Esophagus muscularis mucosa (tissue), 4 donors: ENCODE measurements around the gene SNX20. TPM values are rescaled to one million over a fixed set of nuclear protein-coding genes. Genes with fewer than 3 reads are reported as not detected.

Experiments used
- DNase-seq: peaks from one replicate; pipeline ENCODE4 v3.0.0-alpha.2; 2017; ENCODE audit errors: extremely low spot score
- H3K27ac ChIP-seq, 4 donors: fragments of 200-600 bp; sonication (generic); replicated peaks in 1 of 4; 1 replicate in 3 of 4; 2 replicates in 1 of 4; pipeline ENCODE4 v1.5.1; 2016 to 2019; ENCODE audit warnings: mild to moderate bottlenecking in 1 of 4
- H3K27me3 ChIP-seq, 4 donors: fragments of 200-600 bp; sonication (generic); one replicate each; pipeline versions ENCODE4 v1.5.1 to v1.6.0; 2016 to 2019
- H3K36me3 ChIP-seq, 4 donors: fragments of 200-600 bp; sonication (generic); one replicate each; pipeline ENCODE4 v1.5.1; 2016 to 2019
- H3K4me1 ChIP-seq, 4 donors: fragments of 200-600 bp; sonication (generic); one replicate each; pipeline ENCODE4 v1.5.1; 2016 to 2019
- H3K4me3 ChIP-seq, 4 donors: fragments of 200-600 bp; sonication (generic); 1 replicate in 2 of 4; 2 replicates in 2 of 4; pipeline ENCODE4 v1.5.1; 2016 to 2019; ENCODE audit warnings: mild to moderate bottlenecking in 4 of 4, moderate library complexity in 1 of 4
- H3K9me3 ChIP-seq, 4 donors: fragments of 200-600 bp; sonication (generic); 1 replicate in 3 of 4; 2 replicates in 1 of 4; pipeline ENCODE4 v1.5.1; 2016 to 2019
- EP300 ChIP-seq: sonication (generic); formaldehyde crosslinking; IDR thresholded peaks from one replicate; pipeline ENCODE4 v1.6.1; 2017; ENCODE audit warnings: antibody characterized with exemption
- POLR2A ChIP-seq: fragments of 450-650 bp; IDR thresholded peaks from one replicate; pipeline ENCODE4 v1.6.1; 2017; ENCODE audit warnings: antibody characterized with exemption, moderate library complexity, mild to moderate bottlenecking, low read depth
- POLR2AphosphoS5 ChIP-seq, 2 donors: sonication (generic); formaldehyde crosslinking; IDR thresholded peaks; one replicate each; pipeline ENCODE4 v1.6.1; 2017; ENCODE audit warnings: antibody characterized with exemption in 2 of 2
- WGBS: methylation state at CpG from one replicate; pipeline ENCODE4 v1.1.5; 2018; 5-methylcytosine and 5-hydroxymethylcytosine counted together
- intact Hi-C: fragments of 100-400 bp; cut with DNase I; formaldehyde crosslinking; loops from one replicate; pipeline ENCODE4 v1.15.1; 2023
- total RNA-seq, 4 donors: library from RNA; depleted of rRNA; stranded (reverse); fragments of >200 nt; gene quantifications; one replicate each; pipeline versions ENCODE4 v1.1.0 to v1.2.1, GENCODE V29; 2016
- TF ChIP-seq, protein P1 (sequence below), 3 experiments: fragments of 200-600 bp in 2 of 3; fragments of 450-650 bp in 1 of 3; sonication (generic) in 2 of 3; IDR thresholded peaks; one replicate each; pipeline ENCODE4 v1.5.1; 2017 to 2019; ENCODE audit warnings: antibody characterized with exemption in 3 of 3, mild to moderate bottlenecking in 2 of 3, moderate library complexity in 1 of 3

The SNX20 gene
- total RNA-seq, result 1 to 10 TPM in 3 of 4 donors, under 1 TPM in 1; 0.39 to 5.0 (median 1.8) TPM

DNA sequence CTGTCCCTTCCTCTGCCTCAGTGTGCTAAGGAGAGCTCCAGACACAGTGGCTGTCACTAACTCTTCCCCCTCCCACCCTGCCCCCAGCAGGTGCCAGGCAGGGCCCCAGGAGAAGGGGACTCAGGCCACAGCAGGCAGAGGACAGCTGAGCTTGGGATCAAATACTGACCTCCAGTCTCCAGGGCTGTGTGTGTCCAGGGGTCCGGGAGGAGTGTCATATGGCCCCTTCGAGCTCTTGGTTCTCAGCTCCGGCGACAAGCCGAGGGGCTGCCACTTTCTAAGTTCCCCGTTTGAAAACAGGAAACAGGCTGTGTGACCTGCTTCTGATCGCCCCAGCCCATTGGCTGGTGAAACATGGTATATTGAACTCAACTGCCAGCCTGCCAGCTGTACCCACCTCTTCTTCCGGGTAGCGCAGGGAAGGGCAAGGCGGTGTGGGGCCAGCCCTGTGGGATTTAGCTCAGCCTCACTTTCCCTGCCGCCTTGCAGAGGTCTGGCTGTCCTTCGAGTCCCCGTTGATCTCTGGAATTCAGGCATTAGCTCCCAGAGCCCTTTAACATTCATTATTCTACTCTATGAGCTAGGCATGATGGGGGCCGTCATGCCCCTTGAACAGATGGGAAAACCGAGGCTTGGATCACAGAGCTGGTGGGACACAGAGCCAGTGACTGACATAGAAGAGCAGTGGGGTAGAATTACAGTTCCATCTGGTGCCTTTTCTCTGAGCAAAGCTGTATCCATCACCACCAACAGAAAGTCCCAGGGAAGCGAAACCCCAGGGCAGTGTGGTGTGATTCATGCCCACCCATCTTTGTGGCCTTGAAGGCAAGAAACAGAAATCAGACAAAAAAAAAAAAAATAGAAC lies at the start of gene SNX20:
TSS of gene SNX20 (minus strand) at position 292 of the 865 bp plus-strand sequence. CDS start 3,786 bp downstream, outside the sequence.
- 83% methylated on average over 9 of the region's 16 CpGs for WGBS
- Histone ChIP-seq H3K4me3 (peak within 1 kb of the TSS; percentile 34 to 49 (median 38)), H3K27me3 (no peaks in the 10 kb centered on the region), H3K4me1 (no peaks in the 10 kb centered on the region), H3K36me3 (no peaks in the 10 kb centered on the region), H3K9me3 (no peaks in the 10 kb centered on the region), H3K27ac (peak within 1 kb of the TSS in 1 of 4 donors; percentile 5)
- intact Hi-C loops, result no loop called here
- DNase-seq, result no peak
- TF ChIP-seq POLR2AphosphoS5 (IDR thresholded peaks at IDR 0.05) (peak in 1 of 2 donors; percentile 19), EP300 (no peak)

- no peaks in the 10 kb centered on the region for H3K27me3 ChIP-seq
- no peak for DNase-seq
- H3K4me1 ChIP-seq, result no peaks in the 10 kb centered on the region
- intact Hi-C loops, result no loop called here
- no peak overlapping the region for H3K27ac ChIP-seq
- H3K36me3 ChIP-seq, result peaks cover 0 to 10% (median 0%) of the 10 kb centered on the region in 4 donors
- TF ChIP-seq POLR2AphosphoS5 (IDR thresholded peaks at IDR 0.05) (no peak), EP300 (no peak), POLR2A (no peak)
- TF ChIP-seq, protein P1, sequence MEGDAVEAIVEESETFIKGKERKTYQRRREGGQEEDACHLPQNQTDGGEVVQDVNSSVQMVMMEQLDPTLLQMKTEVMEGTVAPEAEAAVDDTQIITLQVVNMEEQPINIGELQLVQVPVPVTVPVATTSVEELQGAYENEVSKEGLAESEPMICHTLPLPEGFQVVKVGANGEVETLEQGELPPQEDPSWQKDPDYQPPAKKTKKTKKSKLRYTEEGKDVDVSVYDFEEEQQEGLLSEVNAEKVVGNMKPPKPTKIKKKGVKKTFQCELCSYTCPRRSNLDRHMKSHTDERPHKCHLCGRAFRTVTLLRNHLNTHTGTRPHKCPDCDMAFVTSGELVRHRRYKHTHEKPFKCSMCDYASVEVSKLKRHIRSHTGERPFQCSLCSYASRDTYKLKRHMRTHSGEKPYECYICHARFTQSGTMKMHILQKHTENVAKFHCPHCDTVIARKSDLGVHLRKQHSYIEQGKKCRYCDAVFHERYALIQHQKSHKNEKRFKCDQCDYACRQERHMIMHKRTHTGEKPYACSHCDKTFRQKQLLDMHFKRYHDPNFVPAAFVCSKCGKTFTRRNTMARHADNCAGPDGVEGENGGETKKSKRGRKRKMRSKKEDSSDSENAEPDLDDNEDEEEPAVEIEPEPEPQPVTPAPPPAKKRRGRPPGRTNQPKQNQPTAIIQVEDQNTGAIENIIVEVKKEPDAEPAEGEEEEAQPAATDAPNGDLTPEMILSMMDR (IDR thresholded peaks at IDR 0.05), result no peak
- no peaks in the 10 kb centered on the region for H3K9me3 ChIP-seq
- H3K4me3 ChIP-seq, result no peak overlapping the region
Measured at GRCh38 chr16:50724306-50724705, 43.2 kb upstream of the SNX20 start.

- intact Hi-C loops, result no loop called here
- 77% methylated on average over 2 of the region's 2 CpGs for WGBS
- no peak overlapping the region for H3K27ac ChIP-seq
- H3K27me3 ChIP-seq, result no peaks in the 10 kb centered on the region
- TF ChIP-seq, protein P1 (IDR thresholded peaks at IDR 0.05), result no peak
- H3K4me1 ChIP-seq, result peaks cover 0 to 11% (median 0%) of the 10 kb centered on the region in 4 donors
- H3K36me3 ChIP-seq, result peaks cover 0 to 10% (median 0%) of the 10 kb centered on the region in 4 donors
- no peaks in the 10 kb centered on the region for H3K9me3 ChIP-seq
- DNase-seq, result no peak
- no peak overlapping the region for H3K4me3 ChIP-seq
Measured at GRCh38 chr16:50722960-50723359, 41.8 kb upstream of the SNX20 start.

DNA sequence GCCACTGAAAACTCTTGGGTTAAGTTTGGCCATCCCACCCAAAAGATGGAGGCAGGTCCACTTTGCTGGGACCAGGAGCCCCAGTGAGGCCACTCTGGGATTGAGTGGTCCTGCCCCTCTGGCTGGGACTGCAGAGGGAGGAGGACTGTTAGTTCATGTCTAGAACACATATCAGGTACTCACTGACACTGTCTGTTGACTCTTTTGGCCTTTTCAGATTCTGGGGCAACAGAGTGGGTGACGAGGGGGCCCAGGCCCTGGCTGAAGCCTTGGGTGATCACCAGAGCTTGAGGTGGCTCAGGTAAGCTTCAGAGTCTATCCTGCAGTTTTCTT lies 41.3 kb upstream of the SNX20 start:
- no peak for DNase-seq
- 86% methylated on average over 1 of the region's 1 CpG for WGBS

More for the DNA sequence above, 41.3 kb upstream of the SNX20 start:
- H3K27me3 ChIP-seq, result no peaks in the 10 kb centered on the region
- TF ChIP-seq POLR2AphosphoS5 (IDR thresholded peaks at IDR 0.05), result no peak
- TF ChIP-seq, protein P1 (IDR thresholded peaks at IDR 0.05), result no peak
- no peak for TF ChIP-seq EP300
- TF ChIP-seq POLR2A, result no peak
- H3K9me3 ChIP-seq, result no peaks in the 10 kb centered on the region
- no peak overlapping the region for H3K27ac ChIP-seq
- peaks cover 0 to 11% (median 0%) of the 10 kb centered on the region in 4 donors for H3K4me1 ChIP-seq
- H3K4me3 ChIP-seq, result no peak overlapping the region
- H3K36me3 ChIP-seq, result peaks cover 0 to 10% (median 0%) of the 10 kb centered on the region in 4 donors
- intact Hi-C loops, result no loop called here
